Activated CD4-positive, alpha-beta T cell treated with anti-CD3 and anti-CD28 coated beads, Interleukin-2, amount 50 U/mL, for 4 hours (primary cell): ENCODE measurements around the gene NAT8L.

Experiments used
- DNase-seq, 2 experiments: peaks; one replicate each; pipeline ENCODE4 v3.0.0-alpha.2; 2020

The NAT8L gene

DNA sequence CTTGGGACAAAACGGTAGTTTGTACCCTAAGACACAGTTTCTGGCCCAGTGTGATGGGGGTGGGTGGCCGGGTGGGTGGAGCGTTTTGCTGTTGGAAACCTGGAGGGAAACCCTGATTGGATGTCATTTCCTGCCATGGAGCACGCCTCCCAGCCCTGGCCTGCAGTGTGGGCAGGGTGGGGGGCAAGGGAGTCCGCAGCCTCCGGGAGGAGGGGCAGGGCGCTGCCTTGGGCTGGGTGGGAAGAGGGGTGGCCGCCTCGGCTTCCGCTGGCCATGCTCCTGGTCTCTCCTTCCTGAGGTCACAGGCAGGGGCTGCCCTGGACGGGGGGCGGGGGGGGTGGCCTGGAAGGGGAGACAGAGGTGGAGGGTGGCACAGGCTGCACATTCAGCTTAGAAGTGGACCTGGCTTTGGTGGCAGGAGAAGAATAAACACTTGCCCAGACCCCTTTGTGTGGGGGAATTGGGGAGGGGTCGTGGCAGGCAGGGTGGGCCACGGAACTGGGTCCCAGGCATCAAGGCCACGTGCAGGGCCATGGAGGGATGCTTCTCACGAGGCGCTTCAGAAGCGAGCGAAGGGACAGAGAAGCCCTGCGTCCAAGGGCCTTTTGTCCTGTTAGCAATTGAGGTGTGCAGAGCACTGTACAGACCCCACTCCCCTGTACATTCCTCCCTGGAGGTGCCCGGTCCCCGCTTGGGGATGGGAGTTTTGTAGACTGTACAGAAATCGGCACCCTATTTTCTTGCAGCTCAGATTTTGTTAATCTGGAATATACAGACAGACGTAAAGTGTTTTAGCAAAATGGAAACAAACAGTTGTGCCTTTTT is 6.2 kb downstream of the NAT8L start:
- no peak for DNase-seq

DNA sequence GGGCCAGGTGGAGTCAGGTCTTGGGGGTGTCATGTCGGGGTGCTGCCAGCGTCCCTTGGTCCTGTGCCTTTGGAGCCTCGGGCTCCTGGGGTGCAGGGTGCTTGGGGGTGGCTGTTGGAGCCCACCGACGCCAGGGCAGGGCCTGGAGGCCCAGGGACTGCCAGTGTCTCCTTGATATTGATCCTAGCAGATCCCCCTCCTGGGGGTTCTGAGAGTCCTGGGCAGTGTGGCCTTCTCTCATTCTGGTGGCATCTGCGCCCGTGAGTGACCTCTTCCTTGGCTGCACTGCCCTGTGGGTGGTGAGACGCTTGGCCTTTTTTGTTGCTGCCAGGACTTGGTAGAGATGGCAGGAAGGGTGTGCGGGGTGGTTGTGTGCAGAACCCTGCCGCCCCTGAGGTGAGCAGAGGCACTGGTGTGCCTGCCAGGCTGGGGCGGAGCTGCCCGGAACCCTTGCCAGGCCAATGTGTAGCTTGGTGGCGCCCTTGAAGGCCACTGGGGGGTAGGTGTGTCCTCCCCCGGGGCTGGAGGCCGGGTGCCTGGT is 7.0 kb downstream of the NAT8L start:
- DNase-seq: no peak

DNA sequence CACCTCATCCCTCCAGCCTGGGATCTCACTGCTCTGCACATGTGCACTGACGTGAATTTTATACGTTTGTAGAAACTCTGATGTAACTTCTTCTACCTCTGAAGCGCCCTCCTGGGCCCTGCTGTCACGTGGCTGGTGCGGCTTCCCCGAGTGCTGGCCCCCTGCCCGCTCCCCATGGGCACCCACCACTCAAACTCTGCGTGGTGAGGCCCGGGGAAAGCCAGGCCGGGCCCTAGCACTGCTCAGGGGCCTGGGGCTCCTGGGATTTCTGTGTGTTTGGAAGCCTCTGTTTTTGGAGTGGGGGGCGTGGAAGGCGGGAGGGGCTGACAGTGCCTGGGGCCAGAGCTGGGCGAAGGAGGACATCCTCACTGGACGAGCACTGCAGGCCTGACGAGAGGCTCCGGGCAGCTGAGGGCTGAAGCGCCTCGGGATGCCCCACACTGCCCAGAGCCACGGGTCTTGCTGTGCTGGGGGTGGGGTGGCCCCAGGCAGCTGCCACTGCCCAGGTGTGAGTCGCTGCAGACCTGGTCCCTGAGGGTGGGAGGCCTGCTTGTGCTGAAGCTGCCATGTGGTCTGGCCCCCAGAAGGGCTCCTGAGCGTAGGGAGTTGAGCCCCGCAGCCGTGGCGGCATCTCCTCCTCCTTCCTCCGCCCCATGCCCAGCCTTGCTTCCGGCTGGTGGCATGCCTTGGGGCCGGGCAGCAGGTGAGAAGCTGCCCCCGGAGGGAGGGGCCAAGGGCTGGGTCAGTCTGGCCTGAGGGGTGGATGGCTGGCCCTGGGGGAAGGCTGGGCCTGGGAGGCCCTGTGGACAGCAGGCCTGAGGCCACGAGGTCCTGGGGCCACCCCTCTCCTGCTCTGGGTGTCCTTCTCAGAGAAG is 7.7 kb downstream of the NAT8L start:
- DNase-seq: no peak

DNA sequence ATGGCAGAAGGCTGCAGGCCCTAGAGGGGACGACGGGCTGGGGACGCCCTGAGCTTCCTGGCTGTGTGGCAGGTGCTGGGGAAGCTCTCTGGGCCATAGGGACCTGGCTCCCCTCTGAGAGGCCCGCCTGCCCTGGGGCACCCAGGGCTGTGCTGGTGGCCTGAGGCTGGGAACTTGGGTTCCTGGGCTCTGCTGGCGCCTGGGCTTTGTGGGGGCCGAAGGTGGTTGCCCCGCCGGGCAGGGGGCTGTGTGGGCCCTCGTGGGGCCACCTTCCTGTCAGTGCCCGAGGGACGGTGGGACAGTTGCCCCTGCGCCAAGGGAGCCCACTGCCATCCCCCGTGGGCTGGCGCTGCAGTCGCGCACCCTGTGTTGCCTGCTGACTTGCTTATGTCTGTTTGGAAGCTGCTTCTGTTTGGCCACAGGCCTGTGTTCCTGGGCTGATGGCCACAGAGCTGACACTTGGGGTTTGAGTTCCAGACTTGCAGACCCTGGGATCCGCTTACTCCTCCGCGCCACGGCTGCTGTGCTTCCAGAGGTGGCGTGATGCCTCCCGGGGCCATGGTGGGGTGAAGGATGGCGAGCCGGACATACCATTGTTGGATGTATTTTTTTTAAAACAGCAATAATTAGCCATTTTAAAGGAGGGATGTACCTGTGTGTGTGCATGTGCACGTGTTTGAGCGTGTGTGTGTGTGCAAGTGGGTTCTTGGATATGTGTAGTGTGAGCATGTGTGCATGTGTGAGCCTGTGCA is 8.5 kb downstream of the NAT8L start:
- no peak for DNase-seq

DNA sequence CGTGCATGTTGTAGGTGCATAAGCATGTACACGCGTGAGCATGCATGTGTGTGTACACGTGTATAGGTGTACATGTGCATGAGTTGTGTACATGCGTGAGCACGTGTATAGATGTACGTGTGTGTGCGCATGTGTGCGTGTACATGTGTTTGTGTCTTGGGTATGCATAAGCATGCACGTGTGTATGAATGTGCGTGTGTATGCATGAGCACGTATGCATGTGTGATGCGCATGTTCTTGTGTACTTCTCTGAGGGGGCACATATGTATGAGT is 9.0 kb downstream of the NAT8L start:
- no peak for DNase-seq

DNA sequence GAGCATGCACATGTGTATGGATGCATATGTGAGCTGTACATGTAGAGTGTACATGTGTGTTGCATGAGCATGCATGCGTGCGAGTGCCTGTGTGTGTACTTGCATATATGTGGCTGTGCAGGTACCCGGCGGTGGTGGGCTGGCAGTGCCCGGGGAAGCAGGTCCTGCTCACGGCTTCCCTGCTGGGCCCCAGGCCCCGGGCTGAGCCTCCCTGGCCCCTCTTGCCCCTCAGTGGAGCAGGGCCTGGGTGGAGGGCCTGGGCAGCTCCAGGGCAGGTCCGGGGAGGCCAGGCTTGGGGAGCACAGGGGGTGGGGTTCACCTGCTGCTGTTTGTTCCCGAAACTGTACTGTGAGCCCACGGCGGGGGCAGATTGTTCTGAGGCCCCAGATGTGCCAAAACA is 9.4 kb downstream of the NAT8L start:
- DNase-seq: no peak

DNA sequence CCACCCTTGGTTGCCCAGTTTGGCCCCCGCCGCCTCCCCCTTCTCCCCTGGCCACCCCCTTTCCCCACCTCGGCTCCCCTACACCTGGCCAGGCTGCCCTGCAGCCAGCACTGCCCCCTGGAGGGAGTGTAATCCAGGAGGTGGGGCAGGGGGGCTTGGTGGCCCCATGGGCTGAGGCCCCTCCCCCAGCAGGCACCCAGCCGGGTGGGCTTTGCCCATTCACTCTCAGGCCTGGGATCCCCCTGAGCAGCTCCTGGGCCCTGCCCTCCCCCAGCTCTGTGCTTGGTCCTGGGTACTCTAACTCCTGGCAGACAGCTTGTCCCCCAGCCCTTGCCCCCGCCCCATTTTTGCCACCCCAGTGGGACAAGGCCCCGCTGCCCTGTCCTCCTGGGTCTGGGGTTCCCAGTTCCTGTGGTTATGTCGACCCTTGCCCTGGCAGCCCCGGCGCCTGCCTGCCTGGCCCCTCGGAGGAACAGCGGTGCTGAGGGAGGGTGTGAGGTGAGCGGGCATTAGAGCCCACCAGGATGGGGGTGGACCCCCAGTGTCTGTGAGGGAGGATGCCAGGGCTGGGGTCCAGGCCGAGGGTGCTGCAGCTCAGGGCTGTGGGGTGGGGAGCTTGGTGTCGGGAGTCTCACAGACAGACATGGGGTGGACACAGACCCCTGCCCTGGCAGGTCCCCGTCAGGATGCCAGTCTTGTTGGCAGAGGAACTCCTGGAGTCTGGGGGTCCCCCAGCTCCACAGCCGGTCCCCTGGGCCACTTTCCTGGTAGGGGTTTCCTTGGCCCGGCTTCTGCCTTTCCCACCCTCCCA is 10.2 kb downstream of the NAT8L start:
- DNase-seq: no peak

DNA sequence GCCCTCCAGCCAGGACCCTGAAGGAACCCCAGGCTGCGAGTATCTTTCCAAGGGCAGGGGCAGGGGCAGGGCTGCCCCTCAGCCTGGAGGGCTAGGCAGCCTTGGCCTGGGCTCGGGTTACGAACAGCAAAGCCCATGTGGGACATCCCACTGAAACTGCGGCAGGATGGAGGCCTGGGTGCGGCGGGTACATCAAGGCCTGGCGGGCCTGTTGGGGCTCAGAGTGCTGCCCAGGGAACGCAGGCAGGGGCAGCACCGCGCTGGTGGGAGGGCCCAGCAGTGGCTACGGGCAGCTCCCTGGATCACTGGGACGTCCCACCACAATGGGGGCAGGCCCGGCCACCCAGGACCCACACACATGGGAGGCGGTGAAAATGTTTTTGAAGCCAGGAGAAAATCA is 10.9 kb downstream of the NAT8L start:
- no peak for DNase-seq

DNA sequence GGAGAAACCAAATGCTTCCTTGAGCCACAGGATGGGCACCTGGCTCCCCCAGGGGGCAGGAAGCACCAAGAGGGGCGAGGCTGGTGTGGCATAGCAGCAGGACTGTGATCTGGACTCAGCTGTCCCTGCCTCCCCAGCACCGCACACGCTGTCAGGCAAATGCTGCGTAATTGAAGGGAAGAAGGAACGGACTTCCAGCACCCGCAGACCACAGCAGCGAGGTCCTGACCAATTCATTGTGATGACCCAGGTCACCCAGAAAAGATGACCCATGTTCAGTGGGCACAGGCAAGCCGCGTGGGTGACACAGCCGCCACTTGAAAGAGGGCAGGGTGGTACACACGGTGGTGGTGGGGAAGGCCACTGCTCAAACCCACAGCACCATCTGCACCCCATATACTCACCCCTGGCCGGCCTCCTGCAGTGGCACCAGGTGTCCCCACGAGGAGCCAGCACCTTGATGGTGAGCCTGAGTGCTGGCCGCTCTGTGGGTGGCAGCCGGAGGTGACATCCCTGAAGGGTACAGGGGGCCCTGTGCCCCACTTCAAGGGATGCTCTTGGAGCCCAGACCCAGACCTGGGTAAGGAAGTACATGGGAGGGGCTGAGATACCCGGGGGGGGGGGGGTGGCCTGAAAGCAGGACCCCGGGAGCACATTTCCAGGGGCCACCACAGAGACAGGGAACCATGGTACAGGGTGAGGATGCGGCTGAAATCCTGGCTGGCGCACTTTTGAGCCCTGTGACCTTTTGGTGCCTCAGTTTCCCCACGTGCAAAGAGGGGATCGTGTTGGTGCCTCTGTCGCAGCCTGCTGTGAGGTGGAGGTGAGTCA is 11.5 kb downstream of the NAT8L start:
- no peak for DNase-seq

DNA sequence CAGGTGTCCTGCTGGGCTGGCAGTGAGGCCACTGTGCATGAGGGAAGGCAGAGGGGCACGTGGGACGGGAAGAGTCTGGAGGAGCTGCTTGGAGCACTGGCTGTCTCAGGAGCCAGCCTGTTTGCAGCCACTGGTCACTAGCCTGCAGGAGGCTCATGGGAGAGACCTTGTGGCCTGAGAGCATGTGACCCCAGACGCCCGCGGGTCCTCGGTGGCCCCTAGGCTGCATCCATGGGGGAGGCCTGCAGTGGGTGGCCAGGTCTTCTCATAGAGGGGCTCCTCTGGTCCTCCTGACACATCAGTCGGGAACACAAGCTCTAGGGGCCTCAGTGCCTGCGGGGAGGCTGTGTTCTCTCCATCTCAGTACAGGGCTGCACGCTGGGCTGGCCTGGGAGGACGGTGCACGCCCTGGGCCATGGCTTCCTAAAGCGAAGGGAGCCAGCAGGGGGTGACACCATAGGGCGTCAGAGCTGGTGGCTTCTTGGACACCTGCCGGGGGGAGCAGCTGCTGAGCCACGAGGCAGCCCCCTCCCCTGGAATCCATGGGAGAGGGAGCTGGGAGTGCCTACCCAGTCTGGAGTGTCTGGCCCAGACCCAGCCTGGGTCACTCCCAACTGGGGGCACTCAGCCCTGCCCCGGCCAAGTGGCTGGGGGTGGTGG is 12.3 kb downstream of the NAT8L start:
- no peak for DNase-seq

DNA sequence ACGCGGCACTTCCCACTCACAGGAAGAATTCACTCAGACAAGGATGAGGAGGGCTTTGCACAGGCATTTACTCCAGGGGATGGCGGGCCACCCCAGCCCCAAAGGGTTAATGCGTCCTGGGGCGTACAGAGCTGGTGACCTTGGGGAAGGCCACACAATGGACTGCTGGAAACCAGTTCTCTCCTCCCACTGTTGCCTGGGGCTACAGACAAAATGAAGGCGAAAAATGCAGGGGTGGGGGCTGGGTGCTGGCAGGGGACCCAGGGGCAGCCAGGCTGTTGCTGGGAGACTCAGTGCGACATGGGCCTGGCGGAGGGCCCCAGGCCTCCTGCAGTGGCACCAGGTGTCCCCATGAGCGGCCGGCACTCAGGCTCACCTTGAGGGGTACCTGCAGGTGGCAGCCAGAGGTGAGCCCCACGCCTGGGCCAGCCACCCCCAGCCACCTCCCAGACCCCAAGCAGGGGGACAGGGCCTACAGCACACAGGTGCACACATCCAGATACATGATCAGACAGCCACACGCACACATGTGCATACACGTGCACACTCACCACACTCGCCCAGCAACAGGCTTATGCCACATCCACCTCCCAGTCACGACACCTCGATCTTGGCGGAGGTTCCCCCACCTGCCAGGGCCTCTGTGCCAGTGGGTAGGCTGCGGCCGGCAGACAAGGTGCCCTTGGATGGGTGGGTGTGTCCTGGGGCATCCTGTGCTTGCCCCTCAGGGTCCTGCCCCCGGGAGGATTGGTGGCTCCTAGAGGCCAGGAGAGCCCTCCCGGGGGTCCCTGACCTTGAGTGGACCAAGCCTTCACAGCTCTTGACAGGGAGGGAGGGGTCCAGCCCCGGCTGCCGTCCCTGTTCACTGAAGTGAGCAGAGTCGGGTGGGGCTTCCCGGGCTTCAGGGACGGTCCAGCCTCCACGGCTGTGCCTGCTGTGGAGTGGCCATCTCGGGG is 13.1 kb downstream of the NAT8L start:
- DNase-seq: no peak

DNA sequence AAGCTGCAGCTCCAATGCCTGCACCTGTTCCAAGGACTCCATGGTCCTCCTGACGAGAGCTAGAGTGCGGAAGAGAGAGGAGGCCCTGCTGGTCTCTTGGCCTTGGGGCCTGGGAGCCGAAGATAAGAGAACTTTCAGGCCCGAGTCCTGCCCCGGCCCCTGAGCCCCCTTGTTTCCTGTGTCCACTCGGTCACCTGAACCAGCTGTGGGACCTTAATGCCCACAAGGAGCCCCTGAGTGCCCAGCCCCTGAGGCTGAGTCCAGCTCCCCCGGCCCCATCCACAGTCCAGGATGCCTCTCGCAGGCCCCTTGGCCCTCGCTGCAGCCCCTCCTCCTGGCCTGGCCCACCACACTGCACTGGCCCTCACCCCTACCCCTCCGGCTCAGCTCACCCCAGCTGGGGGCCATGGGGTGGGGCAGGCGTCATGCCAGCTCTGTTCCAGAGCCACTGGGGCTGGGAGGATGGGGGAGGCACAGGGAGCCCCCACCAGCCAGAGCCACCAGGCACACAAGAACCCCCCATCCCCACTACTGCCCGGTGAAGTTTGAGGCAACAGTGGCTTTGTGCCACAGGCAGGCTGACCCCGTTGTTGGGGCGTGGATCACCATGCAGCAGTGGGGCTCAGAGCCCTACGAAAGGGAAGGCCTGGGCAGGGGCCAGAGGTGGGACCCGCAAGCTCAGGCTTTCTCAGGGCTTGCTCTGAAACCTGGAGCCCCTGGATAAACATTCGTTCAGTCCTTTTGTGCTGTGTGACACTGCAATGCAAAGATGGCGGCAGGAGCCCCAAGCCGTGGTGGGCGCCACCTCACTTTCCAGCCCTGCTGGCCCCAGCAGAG is 14.1 kb downstream of the NAT8L start:
- DNase-seq: no peak

DNA sequence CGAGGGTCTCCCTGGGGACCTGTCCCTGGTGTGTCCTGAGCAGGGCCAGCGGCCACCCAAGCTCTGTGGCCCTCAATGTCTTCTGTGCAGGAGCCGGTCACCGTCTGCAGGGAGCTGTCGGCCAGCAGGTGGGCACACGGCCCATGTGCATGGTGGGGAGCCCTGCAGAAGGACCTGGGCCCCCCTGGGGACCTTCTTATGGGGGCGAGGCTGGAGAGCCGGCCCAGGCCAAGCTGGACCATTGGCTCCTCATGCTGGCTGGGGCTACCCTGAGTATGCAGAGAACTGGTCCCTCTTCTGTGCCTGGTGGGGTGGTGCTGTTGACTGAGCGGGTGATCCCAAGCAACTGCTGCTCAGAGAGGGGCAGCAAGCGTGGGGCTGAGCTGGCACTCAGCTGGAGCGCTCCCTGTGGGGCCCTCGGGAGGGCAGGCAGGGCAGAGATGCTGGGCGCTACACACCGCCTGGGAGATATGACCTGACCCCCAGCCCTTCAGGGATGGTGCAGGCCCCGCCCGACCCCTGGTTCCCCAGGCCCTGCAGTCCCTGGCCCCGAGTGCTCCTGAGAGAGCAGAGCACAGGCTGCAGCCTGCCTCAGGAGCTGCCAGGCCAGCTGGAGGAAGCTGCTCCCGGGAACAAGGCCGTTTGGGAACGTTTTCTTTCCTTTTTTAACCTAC is 14.8 kb downstream of the NAT8L start:
- no peak for DNase-seq

DNA sequence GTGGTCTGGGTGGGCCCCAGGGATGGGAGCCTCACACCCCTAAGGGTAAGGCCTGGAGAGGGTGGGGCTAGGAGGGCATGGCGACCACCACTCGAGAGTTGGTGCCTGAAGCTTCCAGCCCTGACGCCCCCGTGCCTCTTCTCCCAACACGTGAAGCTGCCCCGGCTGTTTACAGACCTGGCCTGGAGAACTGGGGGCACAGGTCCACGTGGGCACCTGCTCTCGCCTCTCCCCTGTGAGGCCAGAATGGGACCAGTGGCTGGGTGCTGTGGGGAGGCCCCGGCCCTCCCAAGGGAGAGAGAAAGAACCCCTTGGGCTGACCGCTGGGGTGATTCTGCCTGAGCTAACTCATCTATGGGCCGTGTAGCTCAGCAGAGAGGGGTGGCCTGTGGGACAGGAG is 15.5 kb downstream of the NAT8L start:
- DNase-seq: no peak

DNA sequence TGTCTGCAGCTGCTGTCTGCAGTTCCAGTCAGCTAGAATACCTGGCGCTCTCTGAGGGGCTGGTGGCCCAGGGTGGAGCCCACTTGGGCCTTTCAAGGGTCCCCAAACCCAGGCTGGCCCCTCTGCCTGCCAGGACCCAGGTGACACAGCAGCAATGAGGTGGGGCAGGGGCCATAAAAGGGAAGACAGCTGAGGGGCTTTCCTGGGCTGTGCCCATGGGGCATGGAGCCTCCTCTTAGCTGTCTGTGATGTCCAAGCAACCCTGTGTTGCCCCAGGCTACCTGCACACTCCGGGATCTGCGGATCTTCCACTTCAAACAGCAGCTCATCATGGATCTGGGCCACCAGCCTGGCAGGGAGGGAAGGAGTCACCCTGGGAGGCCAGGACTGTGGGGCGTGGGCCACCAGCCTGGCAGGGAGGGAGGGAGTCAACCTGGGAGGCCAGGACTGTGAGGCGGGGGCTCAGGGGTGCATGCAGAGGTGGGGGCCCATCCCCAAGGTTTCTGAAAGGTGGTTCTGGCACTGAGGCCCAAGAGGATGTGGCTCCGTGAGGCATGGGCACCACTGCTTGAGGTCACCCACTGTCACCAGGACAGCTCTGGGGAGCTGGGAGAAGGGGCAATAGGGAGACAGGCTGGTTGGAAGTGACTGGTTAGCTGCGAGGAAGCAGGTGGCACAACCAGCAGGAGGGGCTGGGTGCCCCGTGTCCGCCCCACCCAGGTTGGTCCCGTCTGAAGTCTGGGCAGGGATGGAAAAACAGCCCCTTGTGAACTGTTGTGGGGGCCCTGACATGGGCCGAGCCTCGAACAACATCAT is 16.3 kb downstream of the NAT8L start:
- no peak for DNase-seq

DNA sequence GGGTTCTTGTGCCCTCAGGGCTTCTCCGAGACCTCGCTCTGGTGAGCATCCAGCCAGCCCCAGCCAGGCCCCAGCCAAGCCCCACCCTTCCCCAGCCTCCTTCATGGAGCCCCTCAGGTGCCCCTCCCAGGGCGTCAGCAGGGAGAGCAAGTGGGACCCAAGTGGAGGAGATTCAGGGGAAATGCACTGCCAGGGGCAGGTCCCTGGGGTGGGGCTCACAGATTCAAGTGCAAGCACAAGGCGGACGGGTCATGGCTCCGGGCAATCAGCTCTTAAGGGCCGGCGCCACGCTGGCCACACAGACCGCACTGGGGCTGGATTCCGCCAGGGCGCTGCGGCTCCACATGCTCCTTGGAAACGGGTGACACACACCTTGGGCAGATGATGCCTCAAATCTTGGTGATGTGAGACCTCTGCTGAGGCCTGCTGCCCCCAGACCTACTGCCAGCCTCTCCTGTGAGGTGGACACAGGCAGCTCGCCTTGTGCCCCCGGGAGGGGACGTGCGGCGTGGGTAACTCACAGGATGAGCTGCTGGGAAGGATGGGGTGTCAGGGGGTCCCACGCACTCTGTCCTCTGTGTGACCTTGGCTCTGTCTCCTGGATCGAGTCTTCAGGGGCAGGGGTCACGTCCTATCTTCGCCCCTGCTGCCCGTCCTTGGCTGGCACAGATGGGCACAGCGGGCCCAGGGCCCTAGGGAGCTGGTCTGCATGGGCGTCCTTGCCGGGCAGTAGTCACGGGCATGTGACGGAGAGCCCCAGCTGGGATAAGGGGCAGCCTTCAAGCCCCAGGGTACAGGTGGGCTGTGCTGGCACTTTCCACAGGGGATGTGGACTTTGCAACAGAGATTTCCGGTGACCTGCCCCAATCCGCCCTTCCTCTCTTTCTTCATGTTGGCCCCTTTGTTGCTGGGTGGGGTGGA is 17.1 kb downstream of the NAT8L start:
- no peak for DNase-seq
